ENCODE results near the gene OTOG. TPM values are rescaled to one million over a fixed set of nuclear protein-coding genes. Genes with fewer than 3 reads are reported as not detected.

OTOG gene
- total and polyA plus RNA-seq, 12 donors, result not detected

- Histone ChIP-seq H3K4me1 (replicated peaks in 1 of 2) (no peaks in the 10 kb centered on the region), H3K27ac (no peak overlapping the region), H3K36me3 (replicated peaks in 1 of 2) (no peaks in the 10 kb centered on the region), H3K4me3 (no peak overlapping the region), H3K9me3 (replicated peaks in 1 of 3) (no peaks in the 10 kb centered on the region), H3K27me3 (peaks cover 5% of the 10 kb centered on the region)
- no peak for DNase-seq
- TF ChIP-seq CTCF (IDR thresholded peaks at IDR 0.05) (no peak), POLR2A (IDR thresholded peaks at IDR 0.05) (no peak)
- WGBS, 4 donors, result 67 to 82% (median 79%) methylated on average over 14 to 18 of the region's 18 CpGs
- intact Hi-C loops (cut with DNase I), result no loop called here
These were observed 141.0 kb downstream of the OTOG start for GRCh38 chr11:17687946-17688670.

GRCh38 chr11:17691550-17691949 is 144.5 kb downstream of the OTOG start:
- no peak for DNase-seq
- Histone ChIP-seq H3K9me3 (replicated peaks in 1 of 3) (no peaks in the 10 kb centered on the region), H3K27ac (no peak overlapping the region), H3K27me3 (peaks cover 21% of the 10 kb centered on the region), H3K4me3 (no peak overlapping the region), H3K36me3 (replicated peaks in 1 of 2) (no peaks in the 10 kb centered on the region), H3K4me1 (replicated peaks in 1 of 2) (no peaks in the 10 kb centered on the region)
- TF ChIP-seq CTCF (IDR thresholded peaks at IDR 0.05) (no peak), POLR2A (IDR thresholded peaks at IDR 0.05) (no peak)
- intact Hi-C loops (cut with DNase I), result no loop called here
- 33 to 60% (median 49%) methylated on average over 2 of the region's 2 CpGs for WGBS, 4 donors

- intact Hi-C loops (cut with DNase I), result no loop called here
- TF ChIP-seq CTCF (IDR thresholded peaks at IDR 0.05) (no peak), POLR2A (IDR thresholded peaks at IDR 0.05) (no peak)
- 55 to 64% (median 58%) methylated on average over 9 to 10 of the region's 10 CpGs for WGBS, 4 donors
- DNase-seq, result no peak
- Histone ChIP-seq H3K27ac (no peak overlapping the region), H3K4me3 (no peak overlapping the region), H3K36me3 (replicated peaks in 1 of 2) (no peaks in the 10 kb centered on the region), H3K4me1 (replicated peaks in 1 of 2) (no peaks in the 10 kb centered on the region), H3K27me3 (peaks cover 25% of the 10 kb centered on the region), H3K9me3 (replicated peaks in 1 of 3) (no peaks in the 10 kb centered on the region)
These were observed 144.9 kb downstream of the OTOG start for GRCh38 chr11:17691976-17692375.

- Histone ChIP-seq H3K4me1 (replicated peaks in 1 of 2) (no peaks in the 10 kb centered on the region), H3K27ac (no peak overlapping the region), H3K27me3 (peaks cover 28% of the 10 kb centered on the region), H3K36me3 (replicated peaks in 1 of 2) (no peaks in the 10 kb centered on the region), H3K4me3 (no peak overlapping the region), H3K9me3 (replicated peaks in 1 of 3) (no peaks in the 10 kb centered on the region)
- no peak for TF ChIP-seq POLR2A (IDR thresholded peaks at IDR 0.05)
- no peak for TF ChIP-seq CTCF (IDR thresholded peaks at IDR 0.05)
- DNase-seq, result no peak
- WGBS, 4 donors, result 60 to 69% (median 65%) methylated on average over 7 of the region's 7 CpGs
- intact Hi-C loops (cut with DNase I), result no loop called here
These were observed 145.9 kb downstream of the OTOG start for GRCh38 chr11:17692931-17693330.
